Panc1 (cell line): ENCODE measurements around the gene KDM4B. TPM values are rescaled to one million over a fixed set of nuclear protein-coding genes. Genes with fewer than 3 reads are reported as not detected.

ENCODE experiments used
- ATAC-seq: fragments of 200-7000 bp; cut with Tn5 transposase; 2 replicates; pipeline ENCODE4 v1.9.1; 2020; ENCODE audit warnings: mild to moderate bottlenecking, moderate library complexity
- BruUV-seq: library from RNA; stranded (reverse); fragments of 400-500 nt; replicated peaks from 2 replicates; lab custom pipeline; 2021; lab: Mats Ljungman, UMichigan
- CTCF ChIA-PET: fragments of 300-600 bp; sonication (Branson Sonifier 250); formaldehyde crosslinking; loops from one replicate; lab custom pipeline; 2022; ENCODE audit warnings: antibody characterized with exemption; lab: Charles Lee
- POLR2A ChIA-PET: fragments of 300-600 bp; sonication (Branson Sonifier 250); formaldehyde crosslinking; loops from one replicate; lab custom pipeline; 2022; ENCODE audit warnings: antibody characterized with exemption; lab: Charles Lee
- DNase-seq: peaks from one replicate; pipeline ENCODE4 v3.0.0-alpha.2; 2010; ENCODE audit warnings: low read depth, low spot score
- H3K27ac ChIP-seq: 2 replicates; pipeline ENCODE4 v1.5.1; 2011; ENCODE audit warnings: mild to moderate bottlenecking, low read length, inconsistent platforms
- H3K27me3 ChIP-seq: fragments of 200-500 bp; sonication (Bioruptor generic); 2 replicates; pipeline ENCODE4 v1.6.0; 2014; ENCODE audit warnings: low read length, inconsistent platforms; ENCODE audit not compliant: control insufficient read depth, insufficient read depth
- H3K36me3 ChIP-seq: fragments of 200-500 bp; sonication (Bioruptor generic); 2 replicates; pipeline ENCODE4 v1.5.1; 2014; ENCODE audit warnings: inconsistent platforms, mild to moderate bottlenecking, low read length, moderate library complexity; ENCODE audit not compliant: control insufficient read depth, insufficient read depth
- H3K4me1 ChIP-seq: 2 replicates; pipeline ENCODE4 v1.5.1; 2011; ENCODE audit warnings: inconsistent platforms, mild to moderate bottlenecking, low read length, moderate library complexity; ENCODE audit not compliant: control insufficient read depth, insufficient read depth
- H3K4me3 ChIP-seq, 2 experiments: 2 replicates each; pipeline ENCODE4 v1.5.1; 2011 to 2012; ENCODE audit warnings: low read depth in 2 of 2, low read length in 2 of 2, mild to moderate bottlenecking in 2 of 2, inconsistent platforms in 1 of 2, moderate library complexity in 1 of 2
- H3K9me3 ChIP-seq: fragments of 200-500 bp; sonication (Bioruptor generic); 2 replicates; pipeline ENCODE4 v1.5.1; 2014; ENCODE audit warnings: low read depth, mild to moderate bottlenecking, inconsistent platforms, low read length, moderate library complexity; ENCODE audit not compliant: control insufficient read depth, insufficient read depth
- POLR2AphosphoS5 ChIP-seq: IDR thresholded peaks from 2 replicates; pipeline ENCODE4 v1.6.1; 2012; ENCODE audit warnings: mild to moderate bottlenecking, low read depth, low read length, moderate library complexity
- SIN3A ChIP-seq: IDR thresholded peaks from 2 replicates; pipeline ENCODE4 v1.6.1; 2012; ENCODE audit warnings: low read depth, mild to moderate bottlenecking, low read length, moderate library complexity, borderline replicate concordance; ENCODE audit not compliant: insufficient read depth
- TCF7L2 ChIP-seq: IDR thresholded peaks from 2 replicates; pipeline ENCODE4 v1.6.1; 2011; ENCODE audit warnings: mild to moderate bottlenecking, low read depth, low read length, inconsistent platforms
- in situ Hi-C: cut with HindIII; loops from 2 replicates; pipeline ENCODE4 v1.10.0; 2016; ENCODE audit warnings: low sequenced_read_pairs, low pct_unique_long_range_greater_than_20kb
- intact Hi-C: fragments of 100-400 bp; cut with micrococcal nuclease; formaldehyde crosslinking; loops from one replicate; pipeline ENCODE4 v1.10.0; 2022; ENCODE audit not compliant: unreplicated experiment
- total RNA-seq: library from RNA; stranded (reverse); gene quantifications from one replicate; pipeline ENCODE4 v1.2.1, GENCODE V29; 2021; ENCODE audit not compliant: unreplicated experiment
- TF ChIP-seq, protein P1 (sequence below), 2 experiments: IDR thresholded peaks; 2 replicates each; pipeline ENCODE4 v1.6.1; 2011 to 2012; ENCODE audit warnings: low read depth in 2 of 2, control low read depth in 1 of 2, low read length in 1 of 2, mild to moderate bottlenecking in 1 of 2, moderate library complexity in 1 of 2; ENCODE audit not compliant: insufficient read depth in 1 of 2
- TF ChIP-seq, protein P2 (sequence below): fragments of 450-650 bp; IDR thresholded peaks from 2 replicates; pipeline ENCODE4 v1.5.1; 2017; ENCODE audit warnings: mild to moderate bottlenecking

The KDM4B gene
- total RNA-seq, 1 experiment from 2014 or later = 18.4 TPM

DNA sequence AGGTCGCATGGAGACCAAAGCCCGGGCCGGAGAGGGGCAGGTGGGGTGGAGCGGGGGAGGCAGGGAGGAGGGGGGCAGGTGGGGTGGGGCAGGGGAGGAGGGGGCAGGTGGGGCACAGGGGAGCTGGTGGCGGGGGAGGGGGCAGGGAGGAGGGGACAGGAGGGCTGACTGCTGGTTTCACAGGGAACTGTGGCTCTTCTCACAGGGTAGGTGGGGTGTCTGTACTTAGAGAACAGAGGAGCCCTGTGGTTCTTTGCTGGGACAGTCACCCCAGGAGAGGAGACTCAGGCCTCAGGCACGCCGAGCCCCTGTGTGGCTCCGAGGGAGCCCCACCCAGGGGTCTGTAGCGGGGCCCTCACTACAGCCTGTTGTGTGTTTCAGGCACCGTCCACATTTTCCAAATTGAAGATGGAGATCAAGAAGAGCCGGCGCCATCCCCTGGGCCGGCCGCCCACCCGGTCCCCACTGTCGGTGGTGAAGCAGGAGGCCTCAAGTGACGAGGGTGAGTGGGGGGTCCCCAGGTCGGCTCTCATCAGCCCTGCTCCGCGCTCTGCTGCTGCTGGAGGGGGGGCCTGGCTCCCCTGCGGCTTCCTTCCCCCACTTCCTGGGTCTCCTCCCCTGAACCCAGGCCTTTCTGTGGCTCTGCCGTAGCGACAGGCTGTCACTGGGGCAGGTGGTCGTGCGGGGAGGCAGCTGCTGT, 162.7 kb downstream of the KDM4B start:
- BruUV-seq = no TSS peak
- Histone ChIP-seq H3K4me3 (no peak overlapping the region), H3K27me3 (no peaks in the 10 kb centered on the region), H3K36me3 (no peaks in the 10 kb centered on the region), H3K27ac (no peak overlapping the region), H3K9me3 (no peaks in the 10 kb centered on the region), H3K4me1 (no peaks in the 10 kb centered on the region)
- DNase-seq (no peak), ATAC-seq (no peak)
- intact Hi-C loops = no loop called here
- in situ Hi-C loops = no loop called here
- ChIA-PET POLR2A (interaction anchor here (0.6 kb wide), 1 partner anchor 243 kb away, joined by 3 read pairs; no protein-coding TSS in a partner anchor), CTCF (no interaction called here)
- TF ChIP-seq SIN3A (no peak), TCF7L2 (no peak), POLR2AphosphoS5 (no peak)
- TF ChIP-seq, protein P1, sequence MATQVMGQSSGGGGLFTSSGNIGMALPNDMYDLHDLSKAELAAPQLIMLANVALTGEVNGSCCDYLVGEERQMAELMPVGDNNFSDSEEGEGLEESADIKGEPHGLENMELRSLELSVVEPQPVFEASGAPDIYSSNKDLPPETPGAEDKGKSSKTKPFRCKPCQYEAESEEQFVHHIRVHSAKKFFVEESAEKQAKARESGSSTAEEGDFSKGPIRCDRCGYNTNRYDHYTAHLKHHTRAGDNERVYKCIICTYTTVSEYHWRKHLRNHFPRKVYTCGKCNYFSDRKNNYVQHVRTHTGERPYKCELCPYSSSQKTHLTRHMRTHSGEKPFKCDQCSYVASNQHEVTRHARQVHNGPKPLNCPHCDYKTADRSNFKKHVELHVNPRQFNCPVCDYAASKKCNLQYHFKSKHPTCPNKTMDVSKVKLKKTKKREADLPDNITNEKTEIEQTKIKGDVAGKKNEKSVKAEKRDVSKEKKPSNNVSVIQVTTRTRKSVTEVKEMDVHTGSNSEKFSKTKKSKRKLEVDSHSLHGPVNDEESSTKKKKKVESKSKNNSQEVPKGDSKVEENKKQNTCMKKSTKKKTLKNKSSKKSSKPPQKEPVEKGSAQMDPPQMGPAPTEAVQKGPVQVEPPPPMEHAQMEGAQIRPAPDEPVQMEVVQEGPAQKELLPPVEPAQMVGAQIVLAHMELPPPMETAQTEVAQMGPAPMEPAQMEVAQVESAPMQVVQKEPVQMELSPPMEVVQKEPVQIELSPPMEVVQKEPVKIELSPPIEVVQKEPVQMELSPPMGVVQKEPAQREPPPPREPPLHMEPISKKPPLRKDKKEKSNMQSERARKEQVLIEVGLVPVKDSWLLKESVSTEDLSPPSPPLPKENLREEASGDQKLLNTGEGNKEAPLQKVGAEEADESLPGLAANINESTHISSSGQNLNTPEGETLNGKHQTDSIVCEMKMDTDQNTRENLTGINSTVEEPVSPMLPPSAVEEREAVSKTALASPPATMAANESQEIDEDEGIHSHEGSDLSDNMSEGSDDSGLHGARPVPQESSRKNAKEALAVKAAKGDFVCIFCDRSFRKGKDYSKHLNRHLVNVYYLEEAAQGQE (IDR thresholded peaks at IDR 0.05; ENCODE audit: insufficient read depth in 1 of 2, low read depth in 2 of 2, low read length in 1 of 2) = no peak
- TF ChIP-seq, protein P2, sequence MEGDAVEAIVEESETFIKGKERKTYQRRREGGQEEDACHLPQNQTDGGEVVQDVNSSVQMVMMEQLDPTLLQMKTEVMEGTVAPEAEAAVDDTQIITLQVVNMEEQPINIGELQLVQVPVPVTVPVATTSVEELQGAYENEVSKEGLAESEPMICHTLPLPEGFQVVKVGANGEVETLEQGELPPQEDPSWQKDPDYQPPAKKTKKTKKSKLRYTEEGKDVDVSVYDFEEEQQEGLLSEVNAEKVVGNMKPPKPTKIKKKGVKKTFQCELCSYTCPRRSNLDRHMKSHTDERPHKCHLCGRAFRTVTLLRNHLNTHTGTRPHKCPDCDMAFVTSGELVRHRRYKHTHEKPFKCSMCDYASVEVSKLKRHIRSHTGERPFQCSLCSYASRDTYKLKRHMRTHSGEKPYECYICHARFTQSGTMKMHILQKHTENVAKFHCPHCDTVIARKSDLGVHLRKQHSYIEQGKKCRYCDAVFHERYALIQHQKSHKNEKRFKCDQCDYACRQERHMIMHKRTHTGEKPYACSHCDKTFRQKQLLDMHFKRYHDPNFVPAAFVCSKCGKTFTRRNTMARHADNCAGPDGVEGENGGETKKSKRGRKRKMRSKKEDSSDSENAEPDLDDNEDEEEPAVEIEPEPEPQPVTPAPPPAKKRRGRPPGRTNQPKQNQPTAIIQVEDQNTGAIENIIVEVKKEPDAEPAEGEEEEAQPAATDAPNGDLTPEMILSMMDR = no peak

DNA sequence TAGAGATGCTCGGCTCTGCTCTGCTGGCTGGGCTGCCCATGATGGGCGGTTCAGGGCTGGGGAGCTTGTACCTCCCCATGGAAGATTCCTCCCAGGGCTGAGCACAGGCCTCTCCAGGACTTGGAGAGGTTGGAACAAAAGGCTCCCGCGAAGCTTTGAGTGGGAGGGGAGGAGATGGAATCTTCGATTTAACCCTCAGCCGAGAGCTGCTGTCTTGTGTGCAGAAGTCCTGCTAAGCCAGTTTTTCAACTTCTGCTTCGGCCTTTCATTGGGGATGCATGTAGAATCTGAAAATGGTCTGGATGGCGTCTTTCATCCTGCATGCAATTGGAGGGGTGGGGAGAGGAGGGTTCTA, 163.3 kb downstream of the KDM4B start:
- intact Hi-C loops = no loop called here

More for the DNA sequence above, 163.3 kb downstream of the KDM4B start:
- BruUV-seq = no TSS peak
- Histone ChIP-seq H3K4me3 (no peak overlapping the region), H3K27me3 (no peaks in the 10 kb centered on the region), H3K36me3 (no peaks in the 10 kb centered on the region), H3K27ac (no peak overlapping the region), H3K9me3 (no peaks in the 10 kb centered on the region), H3K4me1 (no peaks in the 10 kb centered on the region)
- CTCF ChIA-PET = no interaction called here
- POLR2A ChIA-PET = no interaction called here
- ATAC-seq (no peak), DNase-seq (no peak)
- in situ Hi-C loops = no loop called here
- TF ChIP-seq, protein P2 = no peak
- TF ChIP-seq TCF7L2 (no peak), SIN3A (no peak), POLR2AphosphoS5 (no peak)
- TF ChIP-seq, protein P1 (IDR thresholded peaks at IDR 0.05; ENCODE audit: insufficient read depth in 1 of 2, low read depth in 2 of 2, low read length in 1 of 2) = no peak
